Measurements from ENCODE around the gene SULT1A2. TPM values are rescaled to one million over a fixed set of nuclear protein-coding genes. Genes with fewer than 3 reads are reported as not detected.
A peak's percentile ranks its signal among the peaks of the same experiment; 100 is the strongest.
"Not testable (repeated sequence)": the region's sequence is repeated elsewhere in the genome, so short reads cannot be mapped to it uniquely, and the experiment has no call there.

SULT1A2 gene
- total and polyA plus RNA-seq, 7 donors: 0.09 to 1.5 (median 0.34) TPM; not detected in 2

DNA sequence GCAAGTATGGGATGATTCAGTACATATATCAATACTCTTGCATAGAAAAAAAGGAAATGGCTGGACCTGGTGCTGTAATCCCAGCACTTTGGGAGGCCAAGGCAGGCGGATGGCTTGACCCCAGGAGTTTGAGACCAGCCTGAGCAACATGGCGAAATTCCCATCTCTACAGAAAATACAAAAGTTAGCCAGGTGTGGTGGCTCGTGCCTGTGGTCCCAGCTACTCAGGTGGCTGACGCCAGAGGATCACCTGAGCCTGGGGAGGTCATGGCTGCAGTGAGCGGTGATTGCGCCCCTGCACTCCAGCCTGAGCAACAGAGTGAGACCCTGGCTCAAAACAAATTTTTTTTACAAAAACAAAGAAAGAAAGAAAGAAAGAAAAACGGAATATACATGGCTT, 50.2 kb downstream of the SULT1A2 start:
- DNase-seq (no peak), ATAC-seq (no peak)
- Histone ChIP-seq H3K27me3 (ENCODE audit: insufficient read depth in 3 of 3, low read length in 2 of 3) (no peaks in the 10 kb centered on the region), H3K9me3 (no peaks in the 10 kb centered on the region), H3K36me3 (ENCODE audit: insufficient read depth in 1 of 2, low read depth in 1 of 2) (no peaks in the 10 kb centered on the region), H3K4me1 (peaks cover 9% of the 10 kb centered on the region), H3K4me3 (no peak overlapping the region), H3K27ac (no peak overlapping the region)
- intact Hi-C loops (cut with DNase I): no loop called here
- 85% methylated on average over 7 of the region's 7 CpGs for WGBS, 3 donors
- TF ChIP-seq CTCF (IDR thresholded peaks at IDR 0.05): no peak

DNA sequence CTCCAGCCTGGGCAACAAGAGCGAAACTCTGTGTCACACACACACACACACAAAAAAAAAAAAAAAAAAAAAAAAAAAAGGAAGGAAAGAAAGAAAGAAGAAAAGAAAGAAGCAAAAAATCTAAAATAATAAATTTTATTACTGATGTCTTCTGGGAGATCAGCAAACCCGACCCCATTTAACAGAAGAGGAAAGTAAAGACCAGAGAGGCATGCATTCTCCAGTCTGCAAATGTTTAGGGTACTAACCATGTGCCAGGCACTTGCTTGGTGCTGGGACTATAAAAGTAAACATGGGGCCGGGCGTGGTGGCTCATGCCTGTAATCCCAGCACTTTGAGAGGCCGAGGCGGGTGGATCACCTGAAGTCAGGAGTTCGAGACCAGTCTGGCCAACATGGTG, 50.9 kb downstream of the SULT1A2 start:
- H3K4me1 ChIP-seq; intact Hi-C loops (cut with DNase I); DNase-seq; ATAC-seq; H3K36me3 ChIP-seq (ENCODE audit: insufficient read depth in 1 of 2, low read depth in 1 of 2); H3K4me3 ChIP-seq; H3K27me3 ChIP-seq (ENCODE audit: insufficient read depth in 3 of 3, low read length in 2 of 3); H3K27ac ChIP-seq; H3K9me3 ChIP-seq: not testable (repeated sequence)
- 84 to 90% (median 90%) methylated on average over 7 of the region's 7 CpGs for WGBS, 3 donors

GRCh38 chr16:28544998-28545397, 51.9 kb downstream of the SULT1A2 start:
- no peaks in the 10 kb centered on the region for H3K36me3 ChIP-seq (ENCODE audit: insufficient read depth in 1 of 2, low read depth in 1 of 2)
- H3K9me3 ChIP-seq: no peaks in the 10 kb centered on the region
- no peak overlapping the region for H3K4me3 ChIP-seq
- DNase-seq (no peak), ATAC-seq (no peak)
- intact Hi-C loops (cut with DNase I): no loop called here
- 84 to 91% (median 85%) methylated on average over 3 of the region's 3 CpGs for WGBS, 3 donors
- no peaks in the 10 kb centered on the region for H3K27me3 ChIP-seq (ENCODE audit: insufficient read depth in 3 of 3, low read length in 2 of 3)
- no peak overlapping the region for H3K27ac ChIP-seq
- no peak for TF ChIP-seq CTCF (IDR thresholded peaks at IDR 0.05)
- peaks cover 10% of the 10 kb centered on the region for H3K4me1 ChIP-seq

DNA sequence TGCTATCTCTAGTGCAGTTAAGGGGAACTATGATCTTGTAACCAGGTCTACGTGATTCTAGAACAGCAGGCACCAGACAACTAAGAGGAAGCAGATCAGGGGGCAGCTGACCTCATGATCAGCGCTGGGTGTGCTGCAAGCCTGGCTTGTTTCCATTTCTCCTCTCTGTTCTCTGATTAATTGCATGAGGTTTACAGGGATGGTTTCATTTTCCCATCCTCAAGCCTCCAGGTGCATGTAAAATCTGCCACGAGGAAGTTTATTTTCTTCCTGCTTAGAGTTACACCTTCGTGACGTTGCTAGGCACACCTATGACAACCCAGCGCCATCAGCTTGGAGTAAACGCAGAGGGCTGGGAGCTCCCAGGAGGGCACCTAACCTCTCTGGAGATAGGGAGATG, 53.8 kb downstream of the SULT1A2 start:
- Histone ChIP-seq H3K27me3 (ENCODE audit: insufficient read depth in 3 of 3, low read length in 2 of 3) (no peaks in the 10 kb centered on the region), H3K4me1 (peaks cover 19% of the 10 kb centered on the region), H3K27ac (peak overlapping the region; percentile 71), H3K36me3 (ENCODE audit: insufficient read depth in 1 of 2, low read depth in 1 of 2) (no peaks in the 10 kb centered on the region), H3K4me3 (peak overlapping the region; percentile 25), H3K9me3 (no peaks in the 10 kb centered on the region)
- peak in 1 of 4 donors; percentile 9 for ATAC-seq
- intact Hi-C loops (cut with DNase I): no loop called here
- DNase-seq: no peak
- WGBS, 3 donors: 65 to 74% (median 67%) methylated on average over 7 of the region's 7 CpGs
- no peak for TF ChIP-seq CTCF (IDR thresholded peaks at IDR 0.05)

DNA sequence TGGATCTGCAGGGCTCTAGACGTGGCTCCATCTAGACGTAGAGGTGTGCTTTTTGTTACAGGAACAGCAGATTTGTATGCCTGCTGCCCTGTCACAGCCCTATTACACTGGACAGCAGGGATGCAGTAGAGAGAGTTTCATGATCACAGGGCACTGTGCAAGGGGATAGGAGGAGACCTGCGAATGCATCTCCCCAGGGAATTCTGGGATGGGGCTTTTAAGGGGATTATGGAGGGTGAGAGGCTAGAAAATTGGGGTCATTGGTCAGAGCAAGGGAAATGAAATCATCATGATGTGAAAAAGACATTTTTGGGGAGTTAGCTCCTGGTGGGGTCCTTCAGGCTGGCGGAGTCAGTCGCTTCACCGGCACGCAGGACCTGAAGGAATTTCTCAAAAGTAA, 54.2 kb downstream of the SULT1A2 start:
- ATAC-seq (no peak), DNase-seq (no peak)
- Histone ChIP-seq H3K36me3 (ENCODE audit: insufficient read depth in 1 of 2, low read depth in 1 of 2) (no peaks in the 10 kb centered on the region), H3K4me3 (no peak overlapping the region), H3K27me3 (ENCODE audit: insufficient read depth in 3 of 3, low read length in 2 of 3) (no peaks in the 10 kb centered on the region), H3K4me1 (peaks cover 19% of the 10 kb centered on the region), H3K27ac (peak overlapping the region; percentile 71), H3K9me3 (no peaks in the 10 kb centered on the region)
- no peak for TF ChIP-seq CTCF (IDR thresholded peaks at IDR 0.05)
- intact Hi-C loops (cut with DNase I): no loop called here
- 80 to 88% (median 83%) methylated on average over 7 of the region's 7 CpGs for WGBS, 3 donors

Other genes starting within 250 kb of the SULT1A2 start
- 1 to 10 TPM in 1 of 4 donors, under 1 TPM in 2, not detected in 1; 0.76 to 1.5 (median 0.84) TPM for gene NPIPB6, start 233.5 kb downstream of the SULT1A2 start, total RNA-seq
- under 1 TPM; 0.17 to 0.68 (median 0.38) TPM for gene NPIPB6, start 233.5 kb downstream of the SULT1A2 start, polyA plus RNA-seq
- gene EIF3CL, start 193.2 kb downstream of the SULT1A2 start, total RNA-seq: 100 to 1,000 TPM in 2 of 4 donors, 10 to 100 TPM in 2; 25.5 to 126 (median 94.2) TPM
- gene EIF3CL, start 193.2 kb downstream of the SULT1A2 start, polyA plus RNA-seq: 100 to 1,000 TPM in 1 of 3 donors, 10 to 100 TPM in 2; 60.6 to 130 (median 84.5) TPM
- gene NPIPB7, start 124.7 kb downstream of the SULT1A2 start, total RNA-seq: under 1 TPM in 1 of 4 donors, not detected in 3; 0.20 TPM
- gene NPIPB7, start 124.7 kb downstream of the SULT1A2 start, polyA plus RNA-seq: under 1 TPM in 1 of 3 donors, not detected in 2; 0.04 TPM
- 10 to 100 TPM; 10.8 to 15.3 (median 14.0) TPM for gene CLN3, start 105.0 kb downstream of the SULT1A2 start, total RNA-seq
- gene CLN3, start 105.0 kb downstream of the SULT1A2 start, polyA plus RNA-seq: 10 to 100 TPM; 15.4 to 29.3 (median 18.3) TPM
- gene APOBR, start 102.4 kb downstream of the SULT1A2 start, total RNA-seq: under 1 TPM; 0.34 to 0.59 (median 0.36) TPM
- under 1 TPM; 0.14 to 0.47 (median 0.26) TPM for gene APOBR, start 102.4 kb downstream of the SULT1A2 start, polyA plus RNA-seq
- not detected for gene IL27, start 90.2 kb downstream of the SULT1A2 start, total RNA-seq
- under 1 TPM in 1 of 3 donors, not detected in 2; 0.10 TPM for gene IL27, start 90.2 kb downstream of the SULT1A2 start, polyA plus RNA-seq
- 100 to 1,000 TPM in 1 of 4 donors, 10 to 100 TPM in 3; 23.7 to 139 (median 34.9) TPM for gene NUPR1, start 58.1 kb downstream of the SULT1A2 start, total RNA-seq
- 100 to 1,000 TPM in 1 of 3 donors, 10 to 100 TPM in 2; 40.9 to 141 (median 63.2) TPM for gene NUPR1, start 58.1 kb downstream of the SULT1A2 start, polyA plus RNA-seq
- 10 to 100 TPM; 20.5 to 48.3 (median 25.9) TPM for gene SGF29, start 43.1 kb downstream of the SULT1A2 start, total RNA-seq
- gene SGF29, start 43.1 kb downstream of the SULT1A2 start, polyA plus RNA-seq: 10 to 100 TPM; 22.3 to 47.4 (median 29.4) TPM
- 10 to 100 TPM in 3 of 4 donors, 1 to 10 TPM in 1; 8.1 to 22.8 (median 13.4) TPM for gene SULT1A1, start 13.0 kb upstream of the SULT1A2 start, total RNA-seq
- 1 to 10 TPM; 2.8 to 6.3 (median 3.5) TPM for gene SULT1A1, start 13.0 kb upstream of the SULT1A2 start, polyA plus RNA-seq
- gene NPIPB8, start 41.0 kb upstream of the SULT1A2 start, total RNA-seq: under 1 TPM in 1 of 4 donors, not detected in 3; 0.78 TPM
- gene NPIPB8, start 41.0 kb upstream of the SULT1A2 start, polyA plus RNA-seq: not detected
- 100 to 1,000 TPM; 434 to 640 (median 556) TPM for gene EIF3C, start 114.4 kb upstream of the SULT1A2 start, total RNA-seq
- 100 to 1,000 TPM; 344 to 676 (median 345) TPM for gene EIF3C, start 114.4 kb upstream of the SULT1A2 start, polyA plus RNA-seq
- gene NPIPB9, start 154.7 kb upstream of the SULT1A2 start, total RNA-seq: 1 to 10 TPM in 1 of 4 donors, under 1 TPM in 1, not detected in 2; 0.62 to 1.2 TPM
- under 1 TPM in 2 of 3 donors, not detected in 1; 0.12 to 0.39 TPM for gene NPIPB9, start 154.7 kb upstream of the SULT1A2 start, polyA plus RNA-seq
- 10 to 100 TPM; 47.7 to 66.2 (median 55.4) TPM for gene ATXN2L, start 225.9 kb upstream of the SULT1A2 start, total RNA-seq
- 10 to 100 TPM; 28.8 to 50.0 (median 37.2) TPM for gene ATXN2L, start 225.9 kb upstream of the SULT1A2 start, polyA plus RNA-seq
- gene TUFM, start 249.3 kb upstream of the SULT1A2 start, total RNA-seq: 100 to 1,000 TPM; 155 to 233 (median 187) TPM
- gene TUFM, start 249.3 kb upstream of the SULT1A2 start, polyA plus RNA-seq: 100 to 1,000 TPM; 211 to 355 (median 240) TPM